Activated naive CD8-positive, alpha-beta T cell treated with anti-CD3 and anti-CD28 coated beads, Interleukin-2, amount 50 U/mL, for 24 hours (primary cell): ENCODE data around the gene S100A8.
"Not testable (repeated sequence)": the region's sequence is repeated elsewhere in the genome, so short reads cannot be mapped to it uniquely, and the experiment has no call there.

Source experiments
- ATAC-seq: fragments of 150-1000 bp; cut with Tn5 transposase; one replicate; pipeline ENCODE4 v1.10.0; 2021
- DNase-seq: peaks from one replicate; pipeline ENCODE4 v3.0.0; 2021
- H3K27ac Mint-ChIP-seq: one replicate; pipeline ENCODE4 v1.8.0; 2021; ENCODE audit warnings: mild to moderate bottlenecking, mixed read lengths
- H3K27me3 Mint-ChIP-seq: one replicate; pipeline ENCODE4 v1.8.0; 2021; ENCODE audit warnings: mixed read lengths
- H3K36me3 Mint-ChIP-seq: one replicate; pipeline ENCODE4 v1.8.0; 2021; ENCODE audit warnings: low read depth, mixed read lengths
- H3K4me1 Mint-ChIP-seq: one replicate; pipeline ENCODE4 v1.8.0; 2021; ENCODE audit warnings: mixed read lengths
- H3K4me3 Mint-ChIP-seq: one replicate; pipeline ENCODE4 v1.8.0; 2021; ENCODE audit warnings: mild to moderate bottlenecking, moderate library complexity, mixed read lengths
- H3K9me3 Mint-ChIP-seq: one replicate; pipeline ENCODE4 v1.8.0; 2021; ENCODE audit warnings: mixed read lengths

Gene S100A8

DNA sequence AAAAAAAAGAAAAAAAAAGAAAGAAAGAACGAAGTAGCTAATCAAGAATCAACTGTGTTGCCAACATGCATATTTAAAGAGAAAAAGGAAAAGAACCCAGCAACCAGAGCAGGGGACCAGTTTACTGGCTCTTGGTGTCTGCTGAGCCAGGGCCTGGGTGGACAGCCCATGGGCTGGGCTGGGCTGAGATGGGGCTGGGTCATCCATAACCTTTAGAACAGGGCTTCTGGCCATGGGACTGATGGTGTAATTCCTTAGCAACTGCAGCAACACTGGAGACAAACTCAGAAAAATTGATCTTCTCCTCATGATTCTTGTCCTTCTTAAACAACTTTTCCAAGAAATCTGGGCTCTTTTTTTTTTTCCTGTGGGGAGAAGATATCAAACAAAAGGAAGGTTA lies 35.9 kb upstream of the S100A8 start:
- no peak for DNase-seq
- no peak for ATAC-seq
- H3K27ac Mint-ChIP-seq = no peak overlapping the region
- H3K4me1 Mint-ChIP-seq = no peaks in the 10 kb centered on the region
- no peaks in the 10 kb centered on the region for H3K9me3 Mint-ChIP-seq
- no peaks in the 10 kb centered on the region for H3K36me3 Mint-ChIP-seq
- H3K27me3 Mint-ChIP-seq = peaks cover 24% of the 10 kb centered on the region
- H3K4me3 Mint-ChIP-seq = no peak overlapping the region

DNA sequence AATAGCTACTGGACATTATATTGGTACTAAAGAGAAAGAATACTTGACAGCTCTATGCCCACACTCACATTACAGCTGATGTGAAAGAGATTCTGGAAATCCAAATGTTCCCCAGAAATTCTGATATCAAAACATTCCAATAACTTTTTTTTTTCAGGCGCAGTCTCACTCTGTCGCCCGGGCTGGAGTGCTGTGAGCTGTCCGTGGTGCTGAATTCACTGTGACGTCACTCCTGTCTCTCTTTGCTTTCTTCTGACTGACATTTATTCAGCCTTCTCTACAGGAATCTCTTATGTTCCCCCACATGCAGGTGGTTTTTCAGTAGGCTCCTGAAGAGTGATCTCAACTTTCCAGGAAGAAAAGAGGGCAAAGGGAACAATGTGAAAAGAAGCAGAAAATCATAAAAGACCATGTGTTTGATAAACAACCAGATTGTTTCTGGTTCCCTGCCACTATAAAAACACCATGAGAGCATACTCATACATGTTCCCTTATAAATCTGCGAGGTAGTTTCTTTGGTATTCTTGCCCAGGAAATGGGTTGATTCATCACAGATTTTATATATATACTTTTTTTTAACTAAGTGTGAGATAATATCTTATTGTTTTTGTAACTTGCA lies 31.7 kb upstream of the S100A8 start:
- no peak overlapping the region for H3K27ac Mint-ChIP-seq
- no peak overlapping the region for H3K4me3 Mint-ChIP-seq
- H3K27me3 Mint-ChIP-seq = peaks cover 32% of the 10 kb centered on the region
- H3K4me1 Mint-ChIP-seq = no peaks in the 10 kb centered on the region
- DNase-seq = peak; percentile 74
- no peak for ATAC-seq
- no peaks in the 10 kb centered on the region for H3K36me3 Mint-ChIP-seq
- no peaks in the 10 kb centered on the region for H3K9me3 Mint-ChIP-seq

DNA sequence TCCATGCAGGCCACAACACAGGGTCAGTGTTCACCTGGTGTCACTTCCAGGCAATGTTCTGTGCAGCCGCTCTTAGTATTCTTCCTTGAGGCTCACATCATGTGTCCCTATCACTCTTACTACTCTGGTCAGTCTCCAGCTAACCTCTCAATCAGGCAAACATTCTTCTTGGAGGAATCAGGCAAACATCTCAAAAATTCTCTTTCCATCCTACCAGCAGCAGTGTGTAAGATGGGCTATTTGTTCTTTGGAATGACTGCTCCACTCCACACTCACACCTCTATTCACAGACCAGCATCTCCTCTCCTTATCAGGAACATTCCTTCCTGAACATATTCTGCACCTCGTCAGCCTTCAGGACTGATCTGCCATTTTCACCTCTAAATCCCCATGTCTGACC lies 29.4 kb upstream of the S100A8 start:
- ATAC-seq (no peak), DNase-seq (no peak)
- no peak overlapping the region for H3K27ac Mint-ChIP-seq
- H3K36me3 Mint-ChIP-seq = no peaks in the 10 kb centered on the region
- H3K27me3 Mint-ChIP-seq = peaks cover 27% of the 10 kb centered on the region
- H3K4me3 Mint-ChIP-seq = no peak overlapping the region
- H3K4me1 Mint-ChIP-seq = no peaks in the 10 kb centered on the region
- H3K9me3 Mint-ChIP-seq = no peaks in the 10 kb centered on the region

DNA sequence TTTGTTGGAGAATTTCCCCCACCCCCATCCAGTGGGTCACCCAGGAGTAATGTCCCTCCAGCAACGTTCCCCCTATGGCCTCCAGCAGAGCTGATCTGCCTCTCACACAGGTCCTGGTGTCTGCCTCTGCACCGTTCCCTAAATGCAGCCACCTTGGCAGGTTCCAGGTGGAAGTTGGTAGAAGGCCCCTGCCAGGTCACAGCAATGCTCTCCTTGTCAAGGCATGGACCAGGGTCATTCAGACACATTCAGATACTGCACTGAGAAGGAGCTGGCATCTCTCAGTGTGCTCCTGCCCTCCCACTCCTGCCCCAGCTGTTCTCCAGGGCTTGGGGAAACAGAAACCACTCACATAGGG lies 28.5 kb upstream of the S100A8 start:
- not testable (repeated sequence) for H3K9me3 Mint-ChIP-seq, H3K4me1 Mint-ChIP-seq, ATAC-seq, H3K27ac Mint-ChIP-seq, H3K36me3 Mint-ChIP-seq, DNase-seq, H3K4me3 Mint-ChIP-seq
- H3K27me3 Mint-ChIP-seq = peaks cover 25% of the 10 kb centered on the region

DNA sequence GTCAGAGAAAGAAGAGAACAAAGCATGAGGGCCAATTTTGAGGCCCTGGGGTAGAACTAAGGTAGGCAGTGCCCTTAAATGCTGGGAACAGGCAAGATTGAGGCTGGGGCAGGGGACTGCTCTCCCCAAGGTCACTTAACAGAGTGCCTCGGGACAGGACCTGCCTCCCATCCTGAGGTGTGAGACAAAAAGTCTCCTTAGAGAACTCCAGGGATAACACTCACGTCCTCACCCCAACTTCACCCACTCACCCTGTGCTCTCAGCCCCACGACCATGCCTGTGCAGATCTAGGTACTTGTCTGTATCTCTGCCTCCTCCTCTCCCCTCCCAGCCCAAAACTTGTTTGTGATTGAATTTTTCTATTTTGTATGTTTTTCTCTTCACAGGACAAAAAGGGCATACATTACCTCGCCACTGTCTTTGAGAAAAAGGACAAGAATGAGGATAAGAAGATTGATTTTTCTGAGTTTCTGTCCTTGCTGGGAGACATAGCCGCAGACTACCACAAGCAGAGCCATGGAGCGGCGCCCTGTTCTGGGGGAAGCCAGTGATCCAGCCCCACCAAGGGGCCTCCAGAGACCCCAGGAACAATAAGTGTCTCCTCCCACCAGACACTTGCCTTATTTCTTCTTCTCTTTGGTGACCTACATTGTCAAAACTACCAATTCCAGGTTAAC lies 28.0 kb upstream of the S100A8 start:
- DNase-seq, ATAC-seq, H3K36me3 Mint-ChIP-seq, H3K4me1 Mint-ChIP-seq, H3K27ac Mint-ChIP-seq, H3K9me3 Mint-ChIP-seq, H3K4me3 Mint-ChIP-seq: not testable (repeated sequence)
- peaks cover 24% of the 10 kb centered on the region for H3K27me3 Mint-ChIP-seq

DNA sequence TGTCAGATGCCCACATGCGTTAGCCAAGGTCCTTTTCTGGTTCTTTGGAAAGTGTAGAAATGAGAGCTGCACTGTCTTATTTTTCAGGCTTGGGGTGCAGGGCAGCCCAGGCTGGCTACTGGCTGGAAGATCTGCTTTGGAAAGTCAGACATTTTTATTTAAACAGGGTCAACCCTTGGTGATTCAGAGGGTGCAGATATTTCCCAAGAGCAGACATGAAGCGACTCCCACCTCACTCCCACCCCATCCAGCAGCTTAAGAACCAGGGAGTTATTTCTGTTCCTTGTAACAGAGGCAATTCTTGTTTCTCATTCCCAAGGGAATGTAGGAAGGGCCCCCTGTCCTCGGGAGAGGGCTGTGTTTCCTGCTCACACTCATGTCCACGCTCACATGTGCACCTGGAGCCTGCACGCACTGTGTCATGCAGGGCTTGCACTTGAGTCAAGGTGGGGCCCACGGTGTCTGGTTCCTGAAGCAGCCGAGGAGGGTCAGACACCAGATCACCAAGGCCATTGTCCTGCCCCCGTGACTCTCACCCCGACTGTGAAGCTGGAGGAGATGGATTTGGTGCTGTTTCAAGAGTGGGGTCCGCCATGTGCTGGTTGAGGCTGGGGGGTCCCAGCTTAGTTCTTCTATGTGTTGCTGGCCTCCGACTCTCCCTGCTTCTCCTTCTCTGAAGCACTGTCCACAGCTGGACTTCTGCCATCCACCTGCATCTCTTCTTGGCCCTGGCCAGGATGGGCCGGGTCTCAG lies 26.4 kb upstream of the S100A8 start:
- Mint-ChIP-seq H3K4me1 (no peaks in the 10 kb centered on the region), H3K9me3 (no peaks in the 10 kb centered on the region), H3K36me3 (no peaks in the 10 kb centered on the region)

DNA sequence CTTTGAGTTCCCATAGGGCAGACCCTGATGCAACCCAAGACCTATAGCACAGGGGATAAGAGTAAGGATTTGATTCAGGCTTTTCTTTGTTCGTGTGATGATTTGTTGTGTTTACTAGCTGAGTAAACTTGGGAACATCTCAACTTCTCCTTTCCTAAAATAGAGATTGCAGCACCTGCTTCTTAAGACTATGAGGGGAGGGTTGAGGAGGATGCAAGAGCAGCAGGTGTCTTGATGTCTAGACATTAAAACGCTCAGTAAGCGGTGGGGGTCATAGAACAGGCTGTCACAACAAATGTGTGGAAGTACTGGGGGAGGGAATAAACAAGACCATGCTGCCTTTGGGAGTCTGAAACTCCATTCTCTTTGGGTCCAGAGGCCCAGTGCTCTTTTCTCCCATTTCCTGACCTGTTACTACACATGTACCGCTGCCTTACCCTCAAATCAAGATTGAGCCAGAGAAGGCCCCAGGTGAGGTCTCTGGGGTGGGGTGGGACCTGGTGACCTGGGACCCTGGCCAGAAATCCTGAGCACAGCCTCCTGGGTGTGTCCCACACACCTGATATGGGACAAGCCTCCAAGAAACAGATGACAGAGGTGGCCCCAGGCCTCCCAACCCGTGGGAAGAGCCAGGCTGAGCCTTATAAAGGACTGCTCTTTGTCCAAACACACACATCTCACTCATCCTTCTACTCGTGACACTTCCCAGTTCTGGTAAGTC lies 25.1 kb upstream of the S100A8 start, which contains the start of gene S100A7A:
TSS of gene S100A7A (plus strand) at position 671 of the 721 bp plus-strand sequence. CDS start 1,563 bp downstream, outside the sequence.
- ATAC-seq (no peak), DNase-seq (no peak)
- H3K4me1 Mint-ChIP-seq = no peaks in the 10 kb centered on the region
- no peaks in the 10 kb centered on the region for H3K9me3 Mint-ChIP-seq
- H3K27ac Mint-ChIP-seq = no peak within 1 kb of the TSS
- no peak within 1 kb of the TSS for H3K4me3 Mint-ChIP-seq
- peaks cover 16% of the 10 kb centered on the region for H3K27me3 Mint-ChIP-seq
- no peaks in the 10 kb centered on the region for H3K36me3 Mint-ChIP-seq

More for the DNA sequence above, 26.4 kb upstream of the S100A8 start:
- no peak for ATAC-seq
- no peak for DNase-seq
- peaks cover 19% of the 10 kb centered on the region for H3K27me3 Mint-ChIP-seq
- H3K27ac Mint-ChIP-seq = no peak overlapping the region
- H3K4me3 Mint-ChIP-seq = no peak overlapping the region

DNA sequence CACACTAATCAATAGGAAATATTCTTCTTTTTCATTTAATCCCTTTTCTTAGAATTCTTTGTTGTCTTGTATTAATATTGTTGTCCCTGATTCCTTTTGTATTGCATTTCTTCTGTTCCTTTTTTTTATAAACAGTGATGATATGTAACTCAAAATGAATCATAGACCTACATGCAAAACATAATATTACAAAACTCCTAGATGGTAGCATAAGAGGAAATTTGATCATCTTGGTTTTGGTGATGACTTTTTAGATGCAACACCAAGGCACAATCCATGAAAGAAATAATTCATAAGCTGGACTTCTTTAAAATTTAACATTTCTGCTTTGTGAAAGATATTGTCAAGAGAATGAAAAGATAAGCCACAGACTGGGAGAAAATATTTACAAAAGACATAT lies 23.1 kb upstream of the S100A8 start:
- not testable (repeated sequence) for ATAC-seq, DNase-seq, H3K4me1 Mint-ChIP-seq, H3K27ac Mint-ChIP-seq, H3K4me3 Mint-ChIP-seq, H3K36me3 Mint-ChIP-seq, H3K9me3 Mint-ChIP-seq
- H3K27me3 Mint-ChIP-seq = peaks cover 13% of the 10 kb centered on the region

DNA sequence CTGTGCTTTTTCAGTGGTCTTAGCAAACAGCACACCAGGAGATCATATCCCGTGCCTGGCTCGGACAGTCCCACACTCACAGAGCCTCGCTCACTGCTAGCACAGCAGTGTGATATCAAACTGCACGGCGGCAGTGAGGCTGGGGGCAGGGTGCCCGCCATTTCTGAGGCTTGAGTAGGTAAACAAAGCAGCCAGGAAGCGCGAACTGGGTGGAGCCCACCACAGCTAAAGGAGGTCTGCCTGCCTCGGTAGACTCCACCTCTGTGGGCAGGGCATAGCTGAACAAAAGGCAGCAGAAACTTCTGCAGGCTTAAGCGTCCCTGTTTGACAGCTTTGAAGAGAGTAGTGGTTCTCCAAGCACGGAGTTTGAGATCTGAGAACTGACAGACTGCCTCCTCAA lies 16.4 kb upstream of the S100A8 start:
- H3K36me3 Mint-ChIP-seq, ATAC-seq, DNase-seq, H3K4me1 Mint-ChIP-seq, H3K4me3 Mint-ChIP-seq, H3K9me3 Mint-ChIP-seq, H3K27ac Mint-ChIP-seq: not testable (repeated sequence)
- H3K27me3 Mint-ChIP-seq = peaks cover 12% of the 10 kb centered on the region

DNA sequence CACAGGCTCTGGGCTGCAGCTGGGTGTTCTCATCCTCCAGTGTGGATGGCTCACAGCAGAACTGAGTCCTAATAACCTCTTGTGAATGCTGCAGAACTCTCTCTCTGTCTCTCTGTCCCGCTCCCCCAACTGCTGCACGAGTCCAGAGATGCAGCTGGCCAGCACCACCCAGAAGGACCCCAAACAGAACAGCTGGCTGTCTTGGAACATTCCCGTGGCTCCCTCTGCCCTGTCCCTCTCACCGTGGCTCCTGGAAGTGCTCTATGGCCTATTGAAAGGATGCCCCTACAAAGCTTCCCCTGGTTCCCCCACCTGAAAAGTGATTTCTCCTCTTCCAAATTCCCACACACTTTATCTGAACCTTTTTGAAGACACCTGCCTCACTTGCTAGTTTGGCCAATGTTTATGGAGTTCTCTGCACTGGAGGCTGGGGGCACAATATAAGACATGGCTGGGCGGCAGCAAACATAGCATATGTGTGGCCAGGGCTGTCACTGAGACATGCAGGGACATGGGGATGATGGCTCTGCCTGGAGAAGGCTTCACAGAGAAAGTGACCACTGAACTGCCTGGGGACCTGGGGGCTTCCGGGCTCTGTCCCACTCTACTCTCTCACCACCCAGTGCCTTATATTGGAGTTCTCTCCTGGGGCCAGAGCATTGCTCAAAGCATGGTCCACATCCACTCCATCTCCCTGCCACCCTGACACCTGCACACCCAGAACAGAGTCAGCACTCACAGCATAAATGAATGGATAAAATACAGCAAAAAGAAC lies 15.1 kb upstream of the S100A8 start:
- H3K27ac Mint-ChIP-seq = not testable (repeated sequence)

DNA sequence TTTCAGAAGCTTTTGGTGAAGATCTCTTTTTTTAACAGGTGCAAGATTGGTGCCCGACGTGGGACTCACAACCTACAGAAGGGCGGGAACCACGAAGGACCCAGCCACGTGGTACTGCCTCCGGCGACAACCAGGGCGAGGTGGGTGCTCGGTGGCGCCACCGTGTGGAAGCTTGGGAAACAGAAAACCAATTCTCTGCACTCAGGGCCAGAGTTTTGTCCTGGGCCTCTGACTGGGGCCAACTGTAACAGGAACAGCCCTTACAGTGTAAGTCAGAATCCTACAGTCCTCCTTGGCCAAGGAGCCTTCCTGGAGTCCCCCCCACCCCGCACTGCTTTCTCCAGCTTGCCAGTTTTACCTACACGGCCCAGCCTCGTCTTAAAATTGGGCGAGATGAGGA lies 13.9 kb upstream of the S100A8 start:
- peaks cover 3% of the 10 kb centered on the region for H3K9me3 Mint-ChIP-seq
- peaks cover 9% of the 10 kb centered on the region for H3K27me3 Mint-ChIP-seq
- no peak overlapping the region for H3K4me3 Mint-ChIP-seq
- ATAC-seq (no peak), DNase-seq (peak; percentile 65)
- H3K27ac Mint-ChIP-seq = no peak overlapping the region
- no peaks in the 10 kb centered on the region for H3K36me3 Mint-ChIP-seq
- H3K4me1 Mint-ChIP-seq = peaks cover 2% of the 10 kb centered on the region

More for the DNA sequence above, 15.1 kb upstream of the S100A8 start:
- not testable (repeated sequence) for DNase-seq, H3K36me3 Mint-ChIP-seq, H3K4me3 Mint-ChIP-seq, ATAC-seq, H3K4me1 Mint-ChIP-seq, H3K9me3 Mint-ChIP-seq
- peaks cover 12% of the 10 kb centered on the region for H3K27me3 Mint-ChIP-seq

DNA sequence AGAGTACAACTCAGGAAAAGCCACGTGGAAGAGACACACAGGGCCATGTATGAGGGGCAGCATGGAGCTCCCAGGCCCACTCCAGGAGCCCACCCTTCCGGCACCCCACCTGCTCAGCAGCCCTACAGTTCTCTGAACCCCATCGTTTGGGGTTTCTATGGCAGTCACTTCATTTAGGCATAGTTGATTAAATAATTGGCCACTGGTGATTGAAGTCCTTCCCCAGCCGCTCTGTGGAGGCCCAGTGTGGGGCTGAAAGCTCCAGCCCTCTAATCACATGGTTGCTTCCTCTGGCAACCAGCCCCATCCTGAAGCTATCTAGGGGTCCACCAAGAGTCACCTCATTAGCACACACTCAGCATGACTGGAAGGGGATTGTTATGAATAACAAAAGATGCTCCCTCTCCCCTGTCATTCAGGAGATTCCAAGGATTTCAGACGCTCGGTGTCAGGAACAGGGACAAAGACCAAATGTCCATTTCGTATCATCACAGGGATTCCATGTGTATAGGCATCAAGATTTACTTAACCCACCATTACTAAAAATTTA lies 13.3 kb upstream of the S100A8 start:
- Mint-ChIP-seq H3K27ac (no peak overlapping the region), H3K27me3 (peaks cover 8% of the 10 kb centered on the region), H3K4me3 (no peak overlapping the region), H3K36me3 (no peaks in the 10 kb centered on the region), H3K9me3 (peaks cover 3% of the 10 kb centered on the region), H3K4me1 (peaks cover 2% of the 10 kb centered on the region)
- DNase-seq = no peak
- no peak for ATAC-seq

DNA sequence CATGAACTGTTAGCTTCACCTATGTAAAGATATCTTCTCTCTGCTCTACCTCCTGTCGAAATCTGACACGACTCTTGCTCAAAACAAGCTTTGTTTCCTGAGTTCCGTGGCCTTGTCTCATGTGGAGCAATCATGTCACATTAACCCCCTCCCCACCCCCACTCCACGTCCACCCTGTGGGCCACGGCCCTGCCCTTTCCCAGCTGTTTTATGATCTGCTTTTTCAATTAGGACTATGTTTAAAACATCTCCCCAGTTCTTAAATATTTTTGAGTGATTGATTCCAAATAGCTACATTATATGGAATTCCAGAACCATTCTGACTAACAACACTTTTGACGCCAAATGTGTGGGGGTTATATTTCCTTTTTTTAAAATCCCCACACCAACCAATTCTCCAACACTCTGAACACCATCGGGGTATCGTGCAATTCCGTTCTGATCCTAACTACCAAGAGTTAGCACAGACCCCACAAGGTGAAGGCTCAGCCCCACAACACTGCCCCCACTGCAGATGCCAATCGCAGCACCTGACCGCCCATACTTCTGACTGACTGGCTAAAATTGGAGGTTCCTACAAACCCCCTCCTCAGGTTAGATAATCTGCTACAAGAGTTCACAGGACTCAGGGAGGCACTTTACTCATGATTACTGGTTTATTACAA lies 12.7 kb upstream of the S100A8 start:
- H3K4me3 Mint-ChIP-seq = no peak overlapping the region
- peaks cover 2% of the 10 kb centered on the region for H3K4me1 Mint-ChIP-seq
- peaks cover 7% of the 10 kb centered on the region for H3K27me3 Mint-ChIP-seq
- H3K9me3 Mint-ChIP-seq = peaks cover 3% of the 10 kb centered on the region
- ATAC-seq = no peak
- no peak for DNase-seq
- no peaks in the 10 kb centered on the region for H3K36me3 Mint-ChIP-seq
- no peak overlapping the region for H3K27ac Mint-ChIP-seq
